Panc1 (cell line): ENCODE measurements around the gene BTBD9.

ENCODE experiments used
- CTCF ChIP-seq: fragments of 450-650 bp; IDR thresholded peaks from 2 replicates; pipeline ENCODE4 v1.5.1; 2017; ENCODE audit warnings: mild to moderate bottlenecking
- POLR2AphosphoS5 ChIP-seq: IDR thresholded peaks from 2 replicates; pipeline ENCODE4 v1.6.1; 2012; ENCODE audit warnings: mild to moderate bottlenecking, low read depth, low read length, moderate library complexity
- SIN3A ChIP-seq: IDR thresholded peaks from 2 replicates; pipeline ENCODE4 v1.6.1; 2012; ENCODE audit warnings: low read depth, mild to moderate bottlenecking, low read length, moderate library complexity, borderline replicate concordance; ENCODE audit not compliant: insufficient read depth
- TCF7L2 ChIP-seq: IDR thresholded peaks from 2 replicates; pipeline ENCODE4 v1.6.1; 2011; ENCODE audit warnings: mild to moderate bottlenecking, low read depth, low read length, inconsistent platforms
- TF ChIP-seq, protein P1 (sequence below), 2 experiments: IDR thresholded peaks; 2 replicates each; pipeline ENCODE4 v1.6.1; 2011 to 2012; ENCODE audit warnings: low read depth in 2 of 2, control low read depth in 1 of 2, low read length in 1 of 2, mild to moderate bottlenecking in 1 of 2, moderate library complexity in 1 of 2; ENCODE audit not compliant: insufficient read depth in 1 of 2

GRCh38 chr6:38279963-38280588 lies 359.7 kb downstream of the BTBD9 start:
- TF ChIP-seq CTCF, result no peak
- no peak for TF ChIP-seq POLR2AphosphoS5
- no peak for TF ChIP-seq SIN3A
- TF ChIP-seq, protein P1, sequence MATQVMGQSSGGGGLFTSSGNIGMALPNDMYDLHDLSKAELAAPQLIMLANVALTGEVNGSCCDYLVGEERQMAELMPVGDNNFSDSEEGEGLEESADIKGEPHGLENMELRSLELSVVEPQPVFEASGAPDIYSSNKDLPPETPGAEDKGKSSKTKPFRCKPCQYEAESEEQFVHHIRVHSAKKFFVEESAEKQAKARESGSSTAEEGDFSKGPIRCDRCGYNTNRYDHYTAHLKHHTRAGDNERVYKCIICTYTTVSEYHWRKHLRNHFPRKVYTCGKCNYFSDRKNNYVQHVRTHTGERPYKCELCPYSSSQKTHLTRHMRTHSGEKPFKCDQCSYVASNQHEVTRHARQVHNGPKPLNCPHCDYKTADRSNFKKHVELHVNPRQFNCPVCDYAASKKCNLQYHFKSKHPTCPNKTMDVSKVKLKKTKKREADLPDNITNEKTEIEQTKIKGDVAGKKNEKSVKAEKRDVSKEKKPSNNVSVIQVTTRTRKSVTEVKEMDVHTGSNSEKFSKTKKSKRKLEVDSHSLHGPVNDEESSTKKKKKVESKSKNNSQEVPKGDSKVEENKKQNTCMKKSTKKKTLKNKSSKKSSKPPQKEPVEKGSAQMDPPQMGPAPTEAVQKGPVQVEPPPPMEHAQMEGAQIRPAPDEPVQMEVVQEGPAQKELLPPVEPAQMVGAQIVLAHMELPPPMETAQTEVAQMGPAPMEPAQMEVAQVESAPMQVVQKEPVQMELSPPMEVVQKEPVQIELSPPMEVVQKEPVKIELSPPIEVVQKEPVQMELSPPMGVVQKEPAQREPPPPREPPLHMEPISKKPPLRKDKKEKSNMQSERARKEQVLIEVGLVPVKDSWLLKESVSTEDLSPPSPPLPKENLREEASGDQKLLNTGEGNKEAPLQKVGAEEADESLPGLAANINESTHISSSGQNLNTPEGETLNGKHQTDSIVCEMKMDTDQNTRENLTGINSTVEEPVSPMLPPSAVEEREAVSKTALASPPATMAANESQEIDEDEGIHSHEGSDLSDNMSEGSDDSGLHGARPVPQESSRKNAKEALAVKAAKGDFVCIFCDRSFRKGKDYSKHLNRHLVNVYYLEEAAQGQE (IDR thresholded peaks at IDR 0.05; ENCODE audit: insufficient read depth in 1 of 2, low read depth in 2 of 2, low read length in 1 of 2), result no peak
- TF ChIP-seq TCF7L2, result no peak
